Measurements from ENCODE around the gene KCTD1. TPM values are rescaled to one million over a fixed set of nuclear protein-coding genes. Genes with fewer than 3 reads are reported as not detected.

Gene KCTD1
- total and polyA plus RNA-seq, 2 donors from 2014 or later = 48.5 to 83.7 TPM

GRCh38 chr18:26497866-26498265 lies 50.5 kb downstream of the KCTD1 start:
- no peaks in the 10 kb centered on the region for H3K9me3 ChIP-seq (ENCODE audit: control insufficient read depth in 2 of 3, insufficient read depth in 1 of 3, low read length in 3 of 3)
- FAIRE-seq (no peak), DNase-seq (no peak)
- no peak for TF ChIP-seq CTCF (IDR thresholded peaks at IDR 0.05; ENCODE audit: borderline replicate concordance, extremely low read depth, insufficient read depth)
- intact Hi-C loops (cut with DNase I) = no loop called here
- H3K27me3 ChIP-seq (ENCODE audit: control insufficient read depth, insufficient read depth, low read length) = no peaks in the 10 kb centered on the region
- H3K36me3 ChIP-seq (ENCODE audit: control insufficient read depth in 2 of 3, insufficient read depth in 3 of 3, low read length in 3 of 3) = peaks cover 0 to 9% (median 4%) of the 10 kb centered on the region in 3 donors
- H3K27ac ChIP-seq (ENCODE audit: low read depth in 2 of 2, low read length in 2 of 2) = no peak overlapping the region
- H3K4me1 ChIP-seq (ENCODE audit: control insufficient read depth in 2 of 3, insufficient read depth in 2 of 3, low read depth in 1 of 3, low read length in 3 of 3) = peaks cover 0 to 2% (median 0%) of the 10 kb centered on the region in 3 donors
- no peak overlapping the region for H3K4me3 ChIP-seq (ENCODE audit: low read length in 3 of 3)
- no peak overlapping the region for H3K9ac ChIP-seq (ENCODE audit: low read length in 3 of 3)

GRCh38 chr18:26496528-26496927 lies 51.8 kb downstream of the KCTD1 start:
- intact Hi-C loops (cut with DNase I) = no loop called here
- DNase-seq (no peak), FAIRE-seq (no peak)
- Histone ChIP-seq H3K9ac (ENCODE audit: low read length in 3 of 3) (no peak overlapping the region), H3K9me3 (ENCODE audit: control insufficient read depth in 2 of 3, insufficient read depth in 1 of 3, low read length in 3 of 3) (no peaks in the 10 kb centered on the region), H3K4me3 (ENCODE audit: low read length in 3 of 3) (no peak overlapping the region), H3K4me1 (ENCODE audit: control insufficient read depth in 2 of 3, insufficient read depth in 2 of 3, low read depth in 1 of 3, low read length in 3 of 3) (no peaks in the 10 kb centered on the region), H3K27me3 (ENCODE audit: control insufficient read depth, insufficient read depth, low read length) (no peaks in the 10 kb centered on the region), H3K36me3 (ENCODE audit: control insufficient read depth in 2 of 3, insufficient read depth in 3 of 3, low read length in 3 of 3) (peaks cover 0 to 9% (median 4%) of the 10 kb centered on the region in 3 donors), H3K27ac (ENCODE audit: low read depth in 2 of 2, low read length in 2 of 2) (no peak overlapping the region)
- no peak for TF ChIP-seq CTCF (IDR thresholded peaks at IDR 0.05; ENCODE audit: borderline replicate concordance, extremely low read depth, insufficient read depth)

GRCh38 chr18:26495287-26495686 lies 53.1 kb downstream of the KCTD1 start:
- FAIRE-seq = no peak
- H3K9me3 ChIP-seq (ENCODE audit: control insufficient read depth in 2 of 3, insufficient read depth in 1 of 3, low read length in 3 of 3) = no peaks in the 10 kb centered on the region
- no peak overlapping the region for H3K27ac ChIP-seq (ENCODE audit: low read depth in 2 of 2, low read length in 2 of 2)
- H3K4me3 ChIP-seq (ENCODE audit: low read length in 3 of 3) = no peak overlapping the region
- no peaks in the 10 kb centered on the region for H3K4me1 ChIP-seq (ENCODE audit: control insufficient read depth in 2 of 3, insufficient read depth in 2 of 3, low read depth in 1 of 3, low read length in 3 of 3)
- no peaks in the 10 kb centered on the region for H3K27me3 ChIP-seq (ENCODE audit: control insufficient read depth, insufficient read depth, low read length)
- peaks cover 0 to 6% (median 5%) of the 10 kb centered on the region in 3 donors for H3K36me3 ChIP-seq (ENCODE audit: control insufficient read depth in 2 of 3, insufficient read depth in 3 of 3, low read length in 3 of 3)
- DNase-seq = no peak
- intact Hi-C loops (cut with DNase I) = no loop called here
- H3K9ac ChIP-seq (ENCODE audit: low read length in 3 of 3) = no peak overlapping the region
- TF ChIP-seq CTCF (IDR thresholded peaks at IDR 0.05; ENCODE audit: borderline replicate concordance, extremely low read depth, insufficient read depth) = no peak

GRCh38 chr18:26493021-26493420 lies 55.3 kb downstream of the KCTD1 start:
- Histone ChIP-seq H3K36me3 (ENCODE audit: control insufficient read depth in 2 of 3, insufficient read depth in 3 of 3, low read length in 3 of 3) (peaks cover 0 to 5% (median 0%) of the 10 kb centered on the region in 3 donors), H3K9me3 (ENCODE audit: control insufficient read depth in 2 of 3, insufficient read depth in 1 of 3, low read length in 3 of 3) (no peaks in the 10 kb centered on the region), H3K4me3 (ENCODE audit: low read length in 3 of 3) (no peak overlapping the region), H3K4me1 (ENCODE audit: control insufficient read depth in 2 of 3, insufficient read depth in 2 of 3, low read depth in 1 of 3, low read length in 3 of 3) (no peaks in the 10 kb centered on the region), H3K27me3 (ENCODE audit: control insufficient read depth, insufficient read depth, low read length) (no peaks in the 10 kb centered on the region), H3K9ac (ENCODE audit: low read length in 3 of 3) (no peak overlapping the region), H3K27ac (ENCODE audit: low read depth in 2 of 2, low read length in 2 of 2) (no peak overlapping the region)
- FAIRE-seq (no peak), DNase-seq (no peak)
- no peak for TF ChIP-seq CTCF (IDR thresholded peaks at IDR 0.05; ENCODE audit: borderline replicate concordance, extremely low read depth, insufficient read depth)
- intact Hi-C loops (cut with DNase I) = no loop called here

All from kidney (tissue), 14 donors.